A673 (cell line): ENCODE results near the gene HM13.

Experiments
- EZH2 ChIP-seq: fragments of 200-600 bp; sonication (generic); IDR thresholded peaks from 2 replicates; pipeline ENCODE4 v1.6.1; 2017; ENCODE audit warnings: borderline replicate concordance, low read depth, mild to moderate bottlenecking, mixed read lengths, antibody characterized with exemption, low read length; ENCODE audit not compliant: poor library complexity, severe bottlenecking
- TF ChIP-seq, protein P1 (sequence below): fragments of 300-800, 200-600 bp; sonication (generic); conservative IDR thresholded peaks from 2 replicates; pipeline ENCODE4 v1.5.1; 2017; ENCODE audit warnings: low read depth, mild to moderate bottlenecking, antibody characterized with exemption, low read length, moderate library complexity, mixed read lengths

DNA sequence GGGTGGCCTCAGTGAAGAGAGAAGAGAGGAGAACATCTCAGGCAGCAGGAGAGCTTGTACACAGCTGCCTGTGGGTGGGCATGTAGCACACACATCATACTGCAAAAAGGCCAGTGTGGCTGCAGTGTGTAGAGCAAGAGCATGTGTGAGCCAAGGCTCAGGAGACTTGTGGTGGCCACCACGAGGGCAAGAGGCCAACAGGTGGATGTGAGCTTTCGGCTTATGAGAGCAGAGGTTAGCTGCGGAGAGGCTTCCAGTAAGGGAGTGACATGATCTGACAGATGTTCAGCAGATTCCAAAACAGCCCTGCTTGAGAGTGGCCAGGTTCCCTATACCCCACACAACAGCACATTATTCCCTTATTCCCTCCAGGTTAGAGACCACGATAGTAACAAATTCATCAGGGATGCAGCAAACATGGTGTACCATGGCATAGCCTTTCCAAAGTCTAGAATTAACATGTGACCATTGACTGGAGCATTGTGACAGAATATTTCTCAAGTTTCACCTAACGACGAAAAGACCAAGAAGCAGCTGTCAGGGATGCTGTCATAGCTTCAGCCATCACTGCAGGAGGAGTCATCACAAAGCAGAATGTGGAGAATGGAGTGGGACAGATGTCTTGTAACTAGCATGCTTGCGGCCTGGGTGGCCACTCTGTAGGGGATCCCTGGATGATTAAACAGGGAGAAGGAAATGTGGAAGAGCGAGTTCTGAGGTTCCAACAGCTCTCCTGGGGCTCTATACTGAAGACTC lies 23.1 kb downstream of the HM13 start:
- TF ChIP-seq, protein P1, sequence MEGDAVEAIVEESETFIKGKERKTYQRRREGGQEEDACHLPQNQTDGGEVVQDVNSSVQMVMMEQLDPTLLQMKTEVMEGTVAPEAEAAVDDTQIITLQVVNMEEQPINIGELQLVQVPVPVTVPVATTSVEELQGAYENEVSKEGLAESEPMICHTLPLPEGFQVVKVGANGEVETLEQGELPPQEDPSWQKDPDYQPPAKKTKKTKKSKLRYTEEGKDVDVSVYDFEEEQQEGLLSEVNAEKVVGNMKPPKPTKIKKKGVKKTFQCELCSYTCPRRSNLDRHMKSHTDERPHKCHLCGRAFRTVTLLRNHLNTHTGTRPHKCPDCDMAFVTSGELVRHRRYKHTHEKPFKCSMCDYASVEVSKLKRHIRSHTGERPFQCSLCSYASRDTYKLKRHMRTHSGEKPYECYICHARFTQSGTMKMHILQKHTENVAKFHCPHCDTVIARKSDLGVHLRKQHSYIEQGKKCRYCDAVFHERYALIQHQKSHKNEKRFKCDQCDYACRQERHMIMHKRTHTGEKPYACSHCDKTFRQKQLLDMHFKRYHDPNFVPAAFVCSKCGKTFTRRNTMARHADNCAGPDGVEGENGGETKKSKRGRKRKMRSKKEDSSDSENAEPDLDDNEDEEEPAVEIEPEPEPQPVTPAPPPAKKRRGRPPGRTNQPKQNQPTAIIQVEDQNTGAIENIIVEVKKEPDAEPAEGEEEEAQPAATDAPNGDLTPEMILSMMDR = no peak
- no peak for TF ChIP-seq EZH2
